Brain microvascular endothelial cell (primary cell): Measurements from ENCODE around the gene MVK.

Experiments
- DNase-seq: peaks from one replicate; pipeline ENCODE4 v3.0.0-alpha.2; 2020
- H3K27ac ChIP-seq: fragments of 250-450 bp; sonication (Bioruptor Pico); 2 replicates; pipeline ENCODE4 v1.5.1; 2020; ENCODE audit warnings: mild to moderate bottlenecking, moderate library complexity
- H3K27me3 ChIP-seq: fragments of 250-450 bp; sonication (Bioruptor Pico); replicated peaks from 2 replicates; pipeline ENCODE4 v1.5.1; 2020; ENCODE audit warnings: mild to moderate bottlenecking
- H3K36me3 ChIP-seq: fragments of 250-450 bp; sonication (Bioruptor Pico); replicated peaks from 2 replicates; pipeline ENCODE4 v1.5.1; 2020; ENCODE audit warnings: mild to moderate bottlenecking
- H3K4me3 ChIP-seq: 2 replicates; pipeline ENCODE4 v1.5.1; 2011; ENCODE audit warnings: low read depth, mild to moderate bottlenecking, control low read depth, low read length, moderate library complexity
- in situ Hi-C: cut with HindIII; loops from 2 replicates; pipeline ENCODE4 v1.10.0; 2017; ENCODE audit warnings: low sequenced_read_pairs, low pct_ligation_motif_present
- TF ChIP-seq, protein P1 (sequence below): IDR thresholded peaks from 2 replicates; pipeline ENCODE4 v1.5.1; 2011; ENCODE audit warnings: low read depth, mild to moderate bottlenecking, moderate library complexity, low read length, control low read depth, inconsistent platforms; ENCODE audit errors: missing control alignments

MVK gene

GRCh38 chr12:109531411-109531810, 42.2 kb upstream of the MVK start:
- Histone ChIP-seq H3K27me3 (no peaks in the 10 kb centered on the region), H3K4me3 (no peak overlapping the region), H3K36me3 (peaks cover 11% of the 10 kb centered on the region), H3K27ac (no peak overlapping the region)
- in situ Hi-C loops, result no loop called here
- TF ChIP-seq, protein P1, sequence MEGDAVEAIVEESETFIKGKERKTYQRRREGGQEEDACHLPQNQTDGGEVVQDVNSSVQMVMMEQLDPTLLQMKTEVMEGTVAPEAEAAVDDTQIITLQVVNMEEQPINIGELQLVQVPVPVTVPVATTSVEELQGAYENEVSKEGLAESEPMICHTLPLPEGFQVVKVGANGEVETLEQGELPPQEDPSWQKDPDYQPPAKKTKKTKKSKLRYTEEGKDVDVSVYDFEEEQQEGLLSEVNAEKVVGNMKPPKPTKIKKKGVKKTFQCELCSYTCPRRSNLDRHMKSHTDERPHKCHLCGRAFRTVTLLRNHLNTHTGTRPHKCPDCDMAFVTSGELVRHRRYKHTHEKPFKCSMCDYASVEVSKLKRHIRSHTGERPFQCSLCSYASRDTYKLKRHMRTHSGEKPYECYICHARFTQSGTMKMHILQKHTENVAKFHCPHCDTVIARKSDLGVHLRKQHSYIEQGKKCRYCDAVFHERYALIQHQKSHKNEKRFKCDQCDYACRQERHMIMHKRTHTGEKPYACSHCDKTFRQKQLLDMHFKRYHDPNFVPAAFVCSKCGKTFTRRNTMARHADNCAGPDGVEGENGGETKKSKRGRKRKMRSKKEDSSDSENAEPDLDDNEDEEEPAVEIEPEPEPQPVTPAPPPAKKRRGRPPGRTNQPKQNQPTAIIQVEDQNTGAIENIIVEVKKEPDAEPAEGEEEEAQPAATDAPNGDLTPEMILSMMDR, result no peak
- no peak for DNase-seq

DNA sequence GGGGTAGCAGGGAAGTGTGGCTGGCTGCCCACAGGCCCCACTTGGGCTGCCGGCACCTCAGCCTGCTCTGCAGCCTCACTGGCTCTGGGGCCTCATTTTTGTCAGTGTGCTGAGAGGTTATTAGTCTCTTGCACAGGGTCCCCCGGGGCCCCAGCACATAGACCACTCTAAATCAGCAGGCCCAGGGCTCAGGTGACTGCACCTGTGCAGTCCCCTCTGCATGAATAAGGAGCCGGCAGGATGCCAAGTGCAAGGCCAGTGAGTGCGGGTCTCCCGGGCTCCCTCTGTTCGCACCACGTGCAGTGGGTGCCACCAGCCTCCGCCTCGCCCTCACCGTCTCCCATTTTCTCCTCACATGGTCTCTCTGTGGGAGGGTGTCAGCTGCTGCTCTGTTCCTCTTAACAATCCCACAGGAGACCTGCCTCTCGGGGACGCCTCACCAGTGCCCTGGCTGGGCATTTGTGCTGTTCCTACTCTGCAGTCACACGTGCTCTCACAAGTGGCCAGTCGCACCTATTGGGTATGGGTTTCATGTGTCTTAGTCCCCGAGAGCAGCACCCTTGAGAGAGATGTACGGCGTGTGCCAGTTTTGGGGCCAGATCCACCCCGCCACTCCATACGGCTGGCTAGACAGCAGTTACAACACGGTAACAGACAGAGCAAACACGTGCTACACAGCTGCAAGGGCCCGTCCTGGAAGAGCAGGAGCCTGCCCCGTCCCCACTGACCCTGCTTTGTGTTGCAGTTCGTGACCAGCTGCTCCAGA, 40.7 kb upstream of the MVK start:
- Histone ChIP-seq H3K27ac (no peak overlapping the region), H3K27me3 (no peaks in the 10 kb centered on the region), H3K36me3 (peaks cover 11% of the 10 kb centered on the region), H3K4me3 (no peak overlapping the region)
- TF ChIP-seq, protein P1, result no peak
- in situ Hi-C loops, result no loop called here
- no peak for DNase-seq

DNA sequence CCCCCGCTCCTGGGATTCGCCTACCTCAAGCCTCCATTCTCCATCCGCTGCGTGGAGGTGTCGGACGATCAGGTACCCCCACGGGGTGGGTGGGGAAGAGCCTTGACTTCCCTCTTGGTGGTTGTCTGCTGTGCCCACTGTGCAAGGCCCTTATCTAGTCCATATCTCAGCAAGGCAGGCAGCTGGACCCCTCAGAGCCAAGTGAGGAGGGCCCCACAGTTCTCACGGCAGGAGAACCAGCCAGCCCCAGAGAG, 40.2 kb upstream of the MVK start:
- Histone ChIP-seq H3K27me3 (no peaks in the 10 kb centered on the region), H3K4me3 (no peak overlapping the region), H3K36me3 (peaks cover 11% of the 10 kb centered on the region), H3K27ac (no peak overlapping the region)
- DNase-seq, result no peak
- TF ChIP-seq, protein P1, result no peak
- in situ Hi-C loops, result no loop called here

DNA sequence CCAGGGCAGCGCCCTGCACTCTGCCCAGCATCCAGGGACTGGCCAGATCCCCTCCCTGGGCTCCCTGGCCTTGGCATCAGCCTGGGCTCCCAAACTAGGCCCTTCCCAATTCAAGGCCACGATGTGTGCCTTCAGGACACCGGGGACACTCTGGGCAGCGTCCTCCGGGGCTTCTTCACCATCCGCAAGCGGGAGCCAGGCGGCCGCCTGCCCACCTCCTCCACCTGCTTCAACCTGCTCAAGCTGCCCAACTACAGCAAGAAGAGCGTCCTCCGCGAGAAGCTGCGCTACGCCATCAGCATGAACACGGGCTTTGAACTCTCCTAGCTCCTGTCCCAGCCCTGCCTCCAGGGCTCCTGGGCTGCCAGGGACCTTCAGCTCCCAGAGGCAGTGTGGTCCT, 39.1 kb upstream of the MVK start:
- Histone ChIP-seq H3K27ac (no peak overlapping the region), H3K4me3 (no peak overlapping the region), H3K27me3 (no peaks in the 10 kb centered on the region), H3K36me3 (peaks cover 11% of the 10 kb centered on the region)
- no peak for DNase-seq
- TF ChIP-seq, protein P1, result no peak
- in situ Hi-C loops, result no loop called here

- TF ChIP-seq, protein P1, result no peak
- Histone ChIP-seq H3K36me3 (peaks cover 7% of the 10 kb centered on the region), H3K27ac (no peak overlapping the region), H3K27me3 (no peaks in the 10 kb centered on the region), H3K4me3 (no peak overlapping the region)
- in situ Hi-C loops, result no loop called here
- no peak for DNase-seq
These were observed 38.2 kb upstream of the MVK start for GRCh38 chr12:109535231-109535862.

DNA sequence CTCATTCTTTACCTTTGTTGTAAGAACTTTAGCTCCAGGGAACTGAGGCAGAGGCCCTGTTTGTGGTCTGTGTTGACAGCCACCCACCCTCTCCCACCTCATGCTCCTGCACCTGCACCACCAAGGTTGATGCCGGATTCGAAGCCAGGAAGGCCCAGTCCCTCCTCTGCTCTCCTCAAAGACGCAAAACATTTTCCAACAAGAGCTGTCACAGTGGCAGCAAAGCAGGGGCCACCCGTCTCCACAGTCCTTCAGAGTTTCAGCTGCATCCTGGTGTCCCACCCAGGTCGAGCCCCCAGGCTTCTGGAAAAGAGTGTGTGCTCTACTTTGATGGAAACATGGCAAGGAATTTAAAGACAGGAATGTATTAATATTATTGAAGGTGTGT, 37.7 kb upstream of the MVK start:
- in situ Hi-C loops, result no loop called here
- no peak overlapping the region for H3K4me3 ChIP-seq
- DNase-seq, result no peak
- H3K27ac ChIP-seq, result no peak overlapping the region
- H3K27me3 ChIP-seq, result no peaks in the 10 kb centered on the region
- TF ChIP-seq, protein P1, result no peak
- H3K36me3 ChIP-seq, result peaks cover 5% of the 10 kb centered on the region
